Measurements from ENCODE around the gene PRDM16. TPM values are rescaled to one million over a fixed set of nuclear protein-coding genes. Genes with fewer than 3 reads are reported as not detected.

PRDM16 gene
- total and polyA plus RNA-seq, 2 experiments from 2014 or later, result 0.14 to 0.16 TPM

DNA sequence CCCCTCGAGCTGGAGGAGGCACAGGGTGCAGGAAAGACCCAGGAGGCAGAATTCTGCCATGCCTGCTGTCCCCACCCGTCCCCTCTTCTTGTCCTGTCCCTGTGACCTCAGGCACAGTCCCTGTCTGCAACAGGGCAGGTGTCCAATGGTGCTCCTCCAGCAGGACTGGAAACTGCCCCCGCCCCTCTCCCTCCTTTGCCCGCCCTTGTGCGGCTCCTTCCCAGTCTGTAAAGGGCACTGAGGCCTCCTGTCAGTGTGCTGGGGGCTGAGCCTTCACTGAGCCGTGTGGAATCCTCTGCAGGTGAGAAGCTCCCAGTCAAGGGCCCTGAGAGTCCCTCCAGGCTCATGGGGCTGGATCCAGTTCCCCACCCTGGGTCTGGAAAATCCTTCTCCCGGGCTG, 28.9 kb downstream of the PRDM16 start:
- Mint-ChIP-seq H3K9me3 (no peaks in the 10 kb centered on the region), H3K27ac (no peak overlapping the region), H3K4me1 (peaks cover 2% of the 10 kb centered on the region; the same call in 1 of the 3 replicates), H3K27me3 (ENCODE audit: insufficient read depth, low read depth, poor library complexity) (peaks cover 3% of the 10 kb centered on the region), H3K36me3 (ENCODE audit: low read depth) (no peaks in the 10 kb centered on the region), H3K4me3 (no peak overlapping the region)
- no peak overlapping the region for H3K27ac ChIP-seq (ENCODE audit: low read depth)
- H3K9me2 ChIP-seq (ENCODE audit: insufficient read depth), result no peaks in the 10 kb centered on the region
- H3K79me2 ChIP-seq (replicated peaks; ENCODE audit: insufficient read depth), result no peaks in the 10 kb centered on the region
- H4K20me1 ChIP-seq (replicated peaks; ENCODE audit: insufficient read depth), result no peaks in the 10 kb centered on the region
- H3K4me2 ChIP-seq, result no peak overlapping the region
- no peaks in the 10 kb centered on the region for H3K36me3 ChIP-seq (ENCODE audit: insufficient read depth)
- no peak overlapping the region for H3K4me3 ChIP-seq
- no peaks in the 10 kb centered on the region for H3K27me3 ChIP-seq (ENCODE audit: insufficient read depth)
- no peak for DNase-seq (ENCODE audit: low spot score)
- H3K4me1 ChIP-seq (ENCODE audit: insufficient read depth), result no peaks in the 10 kb centered on the region
- no peak overlapping the region for H2AFZ ChIP-seq
- no peak for ATAC-seq
- H3F3A ChIP-seq (replicated peaks; ENCODE audit: low read depth), result no peaks in the 10 kb centered on the region
- no peak for TF ChIP-seq CREB1 (CRISPR knock-in tag; IDR thresholded peaks at IDR 0.05; ENCODE audit: low read depth)
- TF ChIP-seq POLR2AphosphoS5 (IDR thresholded peaks at IDR 0.05; ENCODE audit: low read depth), result no peak
- TF ChIP-seq JUNB (IDR thresholded peaks at IDR 0.05; ENCODE audit: unreplicated experiment), result no peak
- no peak for TF ChIP-seq NANOG (IDR thresholded peaks at IDR 0.05; ENCODE audit: borderline replicate concordance)
- no peak for TF ChIP-seq EZH2phosphoT487 (IDR thresholded peaks at IDR 0.05; ENCODE audit: unreplicated experiment)
- no peak for TF ChIP-seq ZNF114 (CRISPR knock-in tag; IDR thresholded peaks at IDR 0.05)
- TF ChIP-seq, protein P1, sequence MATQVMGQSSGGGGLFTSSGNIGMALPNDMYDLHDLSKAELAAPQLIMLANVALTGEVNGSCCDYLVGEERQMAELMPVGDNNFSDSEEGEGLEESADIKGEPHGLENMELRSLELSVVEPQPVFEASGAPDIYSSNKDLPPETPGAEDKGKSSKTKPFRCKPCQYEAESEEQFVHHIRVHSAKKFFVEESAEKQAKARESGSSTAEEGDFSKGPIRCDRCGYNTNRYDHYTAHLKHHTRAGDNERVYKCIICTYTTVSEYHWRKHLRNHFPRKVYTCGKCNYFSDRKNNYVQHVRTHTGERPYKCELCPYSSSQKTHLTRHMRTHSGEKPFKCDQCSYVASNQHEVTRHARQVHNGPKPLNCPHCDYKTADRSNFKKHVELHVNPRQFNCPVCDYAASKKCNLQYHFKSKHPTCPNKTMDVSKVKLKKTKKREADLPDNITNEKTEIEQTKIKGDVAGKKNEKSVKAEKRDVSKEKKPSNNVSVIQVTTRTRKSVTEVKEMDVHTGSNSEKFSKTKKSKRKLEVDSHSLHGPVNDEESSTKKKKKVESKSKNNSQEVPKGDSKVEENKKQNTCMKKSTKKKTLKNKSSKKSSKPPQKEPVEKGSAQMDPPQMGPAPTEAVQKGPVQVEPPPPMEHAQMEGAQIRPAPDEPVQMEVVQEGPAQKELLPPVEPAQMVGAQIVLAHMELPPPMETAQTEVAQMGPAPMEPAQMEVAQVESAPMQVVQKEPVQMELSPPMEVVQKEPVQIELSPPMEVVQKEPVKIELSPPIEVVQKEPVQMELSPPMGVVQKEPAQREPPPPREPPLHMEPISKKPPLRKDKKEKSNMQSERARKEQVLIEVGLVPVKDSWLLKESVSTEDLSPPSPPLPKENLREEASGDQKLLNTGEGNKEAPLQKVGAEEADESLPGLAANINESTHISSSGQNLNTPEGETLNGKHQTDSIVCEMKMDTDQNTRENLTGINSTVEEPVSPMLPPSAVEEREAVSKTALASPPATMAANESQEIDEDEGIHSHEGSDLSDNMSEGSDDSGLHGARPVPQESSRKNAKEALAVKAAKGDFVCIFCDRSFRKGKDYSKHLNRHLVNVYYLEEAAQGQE (IDR thresholded peaks at IDR 0.05; ENCODE audit: unreplicated experiment), result no peak

DNA sequence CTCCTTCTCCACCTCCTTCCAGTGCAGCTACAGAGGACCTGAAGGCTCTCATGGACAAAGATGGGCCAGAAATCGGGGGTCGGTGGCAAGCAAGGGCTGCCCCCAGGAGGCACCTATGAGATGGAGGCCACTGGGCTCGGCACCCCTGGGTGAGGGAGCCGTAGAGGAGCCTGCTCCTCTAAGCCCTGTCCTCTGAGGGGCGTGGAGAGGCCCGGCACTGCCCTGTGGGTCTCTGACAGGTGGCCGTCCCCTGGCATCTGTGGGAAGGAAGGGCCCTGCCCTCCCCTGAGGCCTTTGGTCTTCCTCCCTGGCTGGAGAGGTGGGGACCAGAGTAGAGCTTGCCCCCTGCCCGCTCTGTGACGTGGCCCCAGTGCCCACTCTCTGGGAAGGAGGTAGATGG, 30.9 kb downstream of the PRDM16 start:
- Mint-ChIP-seq H3K36me3 (ENCODE audit: low read depth) (no peaks in the 10 kb centered on the region), H3K27me3 (ENCODE audit: insufficient read depth, low read depth, poor library complexity) (peaks cover 3% of the 10 kb centered on the region), H3K9me3 (no peaks in the 10 kb centered on the region), H3K4me1 (peaks cover 18% of the 10 kb centered on the region), H3K4me3 (no peak overlapping the region), H3K27ac (no peak overlapping the region)
- no peaks in the 10 kb centered on the region for H3K36me3 ChIP-seq (ENCODE audit: insufficient read depth)
- H3K4me3 ChIP-seq, result no peak overlapping the region
- H4K20me1 ChIP-seq (replicated peaks; ENCODE audit: insufficient read depth), result no peaks in the 10 kb centered on the region
- H3F3A ChIP-seq (replicated peaks; ENCODE audit: low read depth), result no peaks in the 10 kb centered on the region
- H3K9me2 ChIP-seq (ENCODE audit: insufficient read depth), result no peaks in the 10 kb centered on the region
- no peak overlapping the region for H3K27ac ChIP-seq (ENCODE audit: low read depth)
- DNase-seq (ENCODE audit: low spot score) (no peak), ATAC-seq (no peak)
- no peak overlapping the region for H3K4me2 ChIP-seq
- peaks cover 10% of the 10 kb centered on the region; the same call in 1 of the 2 replicates for H3K4me1 ChIP-seq (ENCODE audit: insufficient read depth)
- no peak overlapping the region for H2AFZ ChIP-seq
- H3K27me3 ChIP-seq (ENCODE audit: insufficient read depth), result no peaks in the 10 kb centered on the region
- H3K79me2 ChIP-seq (replicated peaks; ENCODE audit: insufficient read depth), result no peaks in the 10 kb centered on the region
- TF ChIP-seq NANOG (IDR thresholded peaks at IDR 0.05; ENCODE audit: borderline replicate concordance) (no peak), JUNB (IDR thresholded peaks at IDR 0.05; ENCODE audit: unreplicated experiment) (no peak), EZH2 (IDR thresholded peaks at IDR 0.05; ENCODE audit: low read depth, unreplicated experiment) (no peak), STAT1 (IDR thresholded peaks at IDR 0.05; ENCODE audit: unreplicated experiment) (no peak), POLR2AphosphoS5 (IDR thresholded peaks at IDR 0.05; ENCODE audit: low read depth) (no peak), EZH2phosphoT487 (IDR thresholded peaks at IDR 0.05; ENCODE audit: unreplicated experiment) (no peak), CREB1 (CRISPR knock-in tag; IDR thresholded peaks at IDR 0.05; ENCODE audit: low read depth) (no peak)
- TF ChIP-seq, protein P2, sequence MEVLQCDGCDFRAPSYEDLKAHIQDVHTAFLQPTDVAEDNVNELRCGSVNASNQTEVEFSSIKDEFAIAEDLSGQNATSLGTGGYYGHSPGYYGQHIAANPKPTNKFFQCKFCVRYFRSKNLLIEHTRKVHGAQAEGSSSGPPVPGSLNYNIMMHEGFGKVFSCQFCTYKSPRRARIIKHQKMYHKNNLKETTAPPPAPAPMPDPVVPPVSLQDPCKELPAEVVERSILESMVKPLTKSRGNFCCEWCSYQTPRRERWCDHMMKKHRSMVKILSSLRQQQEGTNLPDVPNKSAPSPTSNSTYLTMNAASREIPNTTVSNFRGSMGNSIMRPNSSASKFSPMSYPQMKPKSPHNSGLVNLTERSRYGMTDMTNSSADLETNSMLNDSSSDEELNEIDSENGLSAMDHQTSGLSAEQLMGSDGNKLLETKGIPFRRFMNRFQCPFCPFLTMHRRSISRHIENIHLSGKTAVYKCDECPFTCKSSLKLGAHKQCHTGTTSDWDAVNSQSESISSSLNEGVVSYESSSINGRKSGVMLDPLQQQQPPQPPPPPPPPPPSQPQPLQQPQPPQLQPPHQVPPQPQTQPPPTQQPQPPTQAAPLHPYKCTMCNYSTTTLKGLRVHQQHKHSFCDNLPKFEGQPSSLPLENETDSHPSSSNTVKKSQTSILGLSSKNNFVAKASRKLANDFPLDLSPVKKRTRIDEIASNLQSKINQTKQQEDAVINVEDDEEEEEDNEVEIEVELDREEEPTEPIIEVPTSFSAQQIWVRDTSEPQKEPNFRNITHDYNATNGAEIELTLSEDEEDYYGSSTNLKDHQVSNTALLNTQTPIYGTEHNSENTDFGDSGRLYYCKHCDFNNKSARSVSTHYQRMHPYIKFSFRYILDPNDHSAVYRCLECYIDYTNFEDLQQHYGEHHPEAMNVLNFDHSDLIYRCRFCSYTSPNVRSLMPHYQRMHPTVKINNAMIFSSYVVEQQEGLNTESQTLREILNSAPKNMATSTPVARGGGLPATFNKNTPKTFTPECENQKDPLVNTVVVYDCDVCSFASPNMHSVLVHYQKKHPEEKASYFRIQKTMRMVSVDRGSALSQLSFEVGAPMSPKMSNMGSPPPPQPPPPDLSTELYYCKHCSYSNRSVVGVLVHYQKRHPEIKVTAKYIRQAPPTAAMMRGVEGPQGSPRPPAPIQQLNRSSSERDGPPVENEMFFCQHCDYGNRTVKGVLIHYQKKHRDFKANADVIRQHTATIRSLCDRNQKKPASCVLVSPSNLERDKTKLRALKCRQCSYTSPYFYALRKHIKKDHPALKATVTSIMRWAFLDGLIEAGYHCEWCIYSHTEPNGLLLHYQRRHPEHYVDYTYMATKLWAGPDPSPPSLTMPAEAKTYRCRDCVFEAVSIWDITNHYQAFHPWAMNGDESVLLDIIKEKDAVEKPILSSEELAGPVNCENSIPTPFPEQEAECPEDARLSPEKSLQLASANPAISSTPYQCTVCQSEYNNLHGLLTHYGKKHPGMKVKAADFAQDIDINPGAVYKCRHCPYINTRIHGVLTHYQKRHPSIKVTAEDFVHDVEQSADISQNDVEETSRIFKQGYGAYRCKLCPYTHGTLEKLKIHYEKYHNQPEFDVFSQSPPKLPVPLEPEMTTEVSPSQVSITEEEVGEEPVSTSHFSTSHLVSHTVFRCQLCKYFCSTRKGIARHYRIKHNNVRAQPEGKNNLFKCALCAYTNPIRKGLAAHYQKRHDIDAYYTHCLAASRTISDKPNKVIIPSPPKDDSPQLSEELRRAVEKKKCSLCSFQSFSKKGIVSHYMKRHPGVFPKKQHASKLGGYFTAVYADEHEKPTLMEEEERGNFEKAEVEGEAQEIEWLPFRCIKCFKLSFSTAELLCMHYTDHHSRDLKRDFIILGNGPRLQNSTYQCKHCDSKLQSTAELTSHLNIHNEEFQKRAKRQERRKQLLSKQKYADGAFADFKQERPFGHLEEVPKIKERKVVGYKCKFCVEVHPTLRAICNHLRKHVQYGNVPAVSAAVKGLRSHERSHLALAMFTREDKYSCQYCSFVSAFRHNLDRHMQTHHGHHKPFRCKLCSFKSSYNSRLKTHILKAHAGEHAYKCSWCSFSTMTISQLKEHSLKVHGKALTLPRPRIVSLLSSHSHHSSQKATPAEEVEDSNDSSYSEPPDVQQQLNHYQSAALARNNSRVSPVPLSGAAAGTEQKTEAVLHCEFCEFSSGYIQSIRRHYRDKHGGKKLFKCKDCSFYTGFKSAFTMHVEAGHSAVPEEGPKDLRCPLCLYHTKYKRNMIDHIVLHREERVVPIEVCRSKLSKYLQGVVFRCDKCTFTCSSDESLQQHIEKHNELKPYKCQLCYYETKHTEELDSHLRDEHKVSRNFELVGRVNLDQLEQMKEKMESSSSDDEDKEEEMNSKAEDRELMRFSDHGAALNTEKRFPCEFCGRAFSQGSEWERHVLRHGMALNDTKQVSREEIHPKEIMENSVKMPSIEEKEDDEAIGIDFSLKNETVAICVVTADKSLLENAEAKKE (CRISPR knock-in tag; IDR thresholded peaks at IDR 0.05), result no peak
- TF ChIP-seq, protein P3, sequence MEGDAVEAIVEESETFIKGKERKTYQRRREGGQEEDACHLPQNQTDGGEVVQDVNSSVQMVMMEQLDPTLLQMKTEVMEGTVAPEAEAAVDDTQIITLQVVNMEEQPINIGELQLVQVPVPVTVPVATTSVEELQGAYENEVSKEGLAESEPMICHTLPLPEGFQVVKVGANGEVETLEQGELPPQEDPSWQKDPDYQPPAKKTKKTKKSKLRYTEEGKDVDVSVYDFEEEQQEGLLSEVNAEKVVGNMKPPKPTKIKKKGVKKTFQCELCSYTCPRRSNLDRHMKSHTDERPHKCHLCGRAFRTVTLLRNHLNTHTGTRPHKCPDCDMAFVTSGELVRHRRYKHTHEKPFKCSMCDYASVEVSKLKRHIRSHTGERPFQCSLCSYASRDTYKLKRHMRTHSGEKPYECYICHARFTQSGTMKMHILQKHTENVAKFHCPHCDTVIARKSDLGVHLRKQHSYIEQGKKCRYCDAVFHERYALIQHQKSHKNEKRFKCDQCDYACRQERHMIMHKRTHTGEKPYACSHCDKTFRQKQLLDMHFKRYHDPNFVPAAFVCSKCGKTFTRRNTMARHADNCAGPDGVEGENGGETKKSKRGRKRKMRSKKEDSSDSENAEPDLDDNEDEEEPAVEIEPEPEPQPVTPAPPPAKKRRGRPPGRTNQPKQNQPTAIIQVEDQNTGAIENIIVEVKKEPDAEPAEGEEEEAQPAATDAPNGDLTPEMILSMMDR (conservative IDR thresholded peaks at IDR 0.05; ENCODE audit: low read depth in 2 of 2), result no peak

All from GM23338 (cell line).